Liver (tissue), 9 donors: ENCODE measurements around the gene OR51E1. TPM values are rescaled to one million over a fixed set of nuclear protein-coding genes. Genes with fewer than 3 reads are reported as not detected.

Experiments
- DNase-seq: peaks from one replicate; pipeline ENCODE4 v3.0.0-alpha.2; 2017; ENCODE audit warnings: low spot score
- H3K27ac ChIP-seq, 2 donors: one replicate each; pipeline ENCODE4 v1.7.0; 2013; ENCODE audit warnings: inconsistent platforms in 2 of 2, low read length in 2 of 2, control low read depth in 1 of 2, low read depth in 1 of 2, mild to moderate bottlenecking in 1 of 2
- H3K27me3 ChIP-seq, 4 donors: one replicate each; pipeline versions ENCODE4 v1.6.1 to v1.7.0; 2013; ENCODE audit warnings: low read length in 3 of 4, inconsistent platforms in 1 of 4, mild to moderate bottlenecking in 1 of 4, moderate library complexity in 1 of 4; ENCODE audit not compliant: control insufficient read depth in 4 of 4, insufficient read depth in 4 of 4
- H3K36me3 ChIP-seq, 4 donors: one replicate each; pipeline versions ENCODE4 v1.6.1 to v1.7.0; 2013; ENCODE audit warnings: low read length in 3 of 4, mild to moderate bottlenecking in 3 of 4, low read depth in 1 of 4, moderate library complexity in 1 of 4; ENCODE audit not compliant: control insufficient read depth in 4 of 4, insufficient read depth in 3 of 4
- H3K4me1 ChIP-seq, 4 donors: one replicate each; pipeline versions ENCODE4 v1.6.1 to v1.7.0; 2013; ENCODE audit warnings: low read length in 3 of 4, mild to moderate bottlenecking in 3 of 4, moderate library complexity in 1 of 4; ENCODE audit not compliant: control insufficient read depth in 4 of 4, insufficient read depth in 4 of 4
- H3K4me3 ChIP-seq, 3 donors: one replicate each; pipeline versions ENCODE4 v1.6.1 to v1.7.0; 2013; ENCODE audit warnings: low read length in 3 of 3, control low read depth in 1 of 3, low read depth in 1 of 3, mild to moderate bottlenecking in 1 of 3
- H3K9ac ChIP-seq, 2 donors: one replicate each; pipeline ENCODE4 v1.7.0; 2013; ENCODE audit warnings: low read length in 2 of 2, mild to moderate bottlenecking in 2 of 2, moderate library complexity in 2 of 2, control low read depth in 1 of 2, low read depth in 1 of 2
- H3K9me3 ChIP-seq, 4 donors: one replicate each; pipeline versions ENCODE4 v1.6.1 to v1.7.0; 2013; ENCODE audit warnings: low read length in 3 of 4; ENCODE audit not compliant: control insufficient read depth in 4 of 4
- ATF3 ChIP-seq: IDR thresholded peaks from 2 replicates; pipeline ENCODE4 v1.6.1; 2016; ENCODE audit warnings: antibody characterized with exemption
- CTCF ChIP-seq: fragments of 150-350 bp; IDR thresholded peaks from 2 replicates; pipeline ENCODE4 v1.5.1; 2017; ENCODE audit warnings: improper control_type of control experiment, low read depth, low read length; ENCODE audit not compliant: missing input control
- EGR1 ChIP-seq, 2 donors: IDR thresholded peaks; 2 replicates each; pipeline ENCODE4 v1.6.1; 2016 to 2018; ENCODE audit warnings: antibody characterized with exemption in 2 of 2, low read depth in 2 of 2
- FOXA1 ChIP-seq: IDR thresholded peaks from 2 replicates; pipeline ENCODE4 v1.6.1; 2016; ENCODE audit warnings: antibody characterized with exemption
- FOXA2 ChIP-seq: IDR thresholded peaks from 2 replicates; pipeline ENCODE4 v1.6.1; 2016; ENCODE audit warnings: antibody characterized with exemption
- GABPA ChIP-seq, 2 donors: IDR thresholded peaks in 1 of 2; conservative IDR thresholded peaks in 1 of 2; 2 replicates each; pipeline ENCODE4 v1.6.1; 2016; ENCODE audit warnings: antibody characterized with exemption in 2 of 2, mild to moderate bottlenecking in 1 of 2, moderate library complexity in 1 of 2
- HNF4A ChIP-seq, 2 donors: conservative IDR thresholded peaks; 2 replicates each; pipeline ENCODE4 v1.6.1; 2016; ENCODE audit warnings: antibody characterized with exemption in 2 of 2, mild to moderate bottlenecking in 2 of 2
- HNF4G ChIP-seq: IDR thresholded peaks from 2 replicates; pipeline ENCODE4 v1.6.1; 2016; ENCODE audit warnings: antibody characterized with exemption
- JUND ChIP-seq, 2 donors: IDR thresholded peaks; 2 replicates each; pipeline ENCODE4 v1.6.1; 2016; ENCODE audit warnings: antibody characterized with exemption in 2 of 2
- MAX ChIP-seq: IDR thresholded peaks from 2 replicates; pipeline ENCODE4 v1.6.1; 2016; ENCODE audit warnings: antibody characterized with exemption
- NR2F2 ChIP-seq: IDR thresholded peaks from 2 replicates; pipeline ENCODE4 v1.6.1; 2016; ENCODE audit warnings: antibody characterized with exemption
- RAD21 ChIP-seq, 2 donors: IDR thresholded peaks; 2 replicates each; pipeline ENCODE4 v1.6.1; 2016; ENCODE audit warnings: antibody characterized with exemption in 2 of 2, mild to moderate bottlenecking in 2 of 2
- REST ChIP-seq: IDR thresholded peaks from 2 replicates; pipeline ENCODE4 v1.6.1; 2016; ENCODE audit warnings: antibody characterized with exemption, mild to moderate bottlenecking
- RXRA ChIP-seq, 2 donors: IDR thresholded peaks; 2 replicates each; pipeline ENCODE4 v1.6.1; 2017 to 2018; ENCODE audit warnings: antibody characterized with exemption in 2 of 2, mild to moderate bottlenecking in 1 of 2
- SP1 ChIP-seq: IDR thresholded peaks from 2 replicates; pipeline ENCODE4 v1.6.1; 2018; ENCODE audit warnings: antibody characterized with exemption, mild to moderate bottlenecking
- TAF1 ChIP-seq: conservative IDR thresholded peaks from 2 replicates; pipeline ENCODE4 v1.6.1; 2016; ENCODE audit warnings: antibody characterized with exemption, mild to moderate bottlenecking
- YY1 ChIP-seq: IDR thresholded peaks from 2 replicates; pipeline ENCODE4 v1.6.1; 2016; ENCODE audit warnings: antibody characterized with exemption, mild to moderate bottlenecking
- ZBTB33 ChIP-seq: IDR thresholded peaks from 2 replicates; pipeline ENCODE4 v1.6.1; 2016; ENCODE audit warnings: antibody characterized with exemption
- WGBS: extraction: QIAGEN DNeasy Blood & Tissue Kit; methylation state at CpG from one replicate; pipeline ENCODE4 v1.1.7; 2013; 5-methylcytosine and 5-hydroxymethylcytosine counted together
- polyA plus RNA-seq, 2 donors: library from polyadenylated mRNA; stranded (reverse) in 1 of 2; unstranded in 1 of 2; fragments of 200-250 nt in 1 of 2; fragments of >200 nt in 1 of 2; fragmentation: Nextera tagmentation in 1 of 2; extraction: Ambion mirVana in 1 of 2; gene quantifications; one replicate each; pipeline versions ENCODE4 v1.2.1 to v1.2.3, GENCODE V29; 2013 to 2015
- total RNA-seq, 2 donors: library from RNA; depleted of rRNA; stranded (reverse); fragments of >200 nt; gene quantifications; one replicate each; pipeline ENCODE4 v1.2.3, GENCODE V29; 2014
- donor health status: healthy.
- donor health status: healthy.
- donor health status: healthy.
- donor health status: healthy.
- donor health status: healthy.

The OR51E1 gene
- total and polyA plus RNA-seq, 4 donors = 0.05 to 0.08 TPM; not detected in 2

GRCh38 chr11:4647766-4648165, 4.0 kb downstream of the OR51E1 start:
- TF ChIP-seq TAF1 (no peak), FOXA1 (no peak), SP1 (no peak), MAX (no peak), REST (no peak), HNF4G (no peak), ZBTB33 (no peak), CTCF (no peak), NR2F2 (no peak), EGR1 (IDR thresholded peaks at IDR 0.05; ENCODE audit: low read depth in 2 of 2) (no peak), YY1 (no peak), HNF4A (conservative IDR thresholded peaks at IDR 0.05) (no peak), RXRA (IDR thresholded peaks at IDR 0.05) (no peak), FOXA2 (no peak), JUND (IDR thresholded peaks at IDR 0.05) (no peak), RAD21 (IDR thresholded peaks at IDR 0.05) (no peak), GABPA (IDR thresholded peaks at IDR 0.05 in 1 of 2, conservative IDR thresholded peaks at IDR 0.05 in 1 of 2) (no peak), ATF3 (no peak)
- H3K27ac ChIP-seq = no peak overlapping the region
- no peaks in the 10 kb centered on the region for H3K4me1 ChIP-seq
- H3K9ac ChIP-seq = no peak overlapping the region
- H3K4me3 ChIP-seq = no peak overlapping the region
- no peaks in the 10 kb centered on the region for H3K27me3 ChIP-seq
- 83% methylated on average over 4 of the region's 4 CpGs for WGBS
- peaks cover 0 to 2% (median 0%) of the 10 kb centered on the region in 4 donors for H3K9me3 ChIP-seq
- no peaks in the 10 kb centered on the region for H3K36me3 ChIP-seq
- no peak for DNase-seq
